PC-9 (cell line): ENCODE results near the gene TGFB2.

Experiments used
- CTCF ChIP-seq: fragments of 200-600 bp; sonication (generic); conservative IDR thresholded peaks from 2 replicates; pipeline ENCODE4 v1.6.1; 2017; ENCODE audit warnings: mixed run types, antibody characterized with exemption, mild to moderate bottlenecking, moderate library complexity
- EZH2 ChIP-seq: fragments of 200-600 bp; sonication (generic); IDR thresholded peaks from 2 replicates; pipeline ENCODE4 v1.8.0; 2017; ENCODE audit warnings: antibody characterized with exemption, low read depth

GRCh38 chr1:218305472-218306064 lies 39.6 kb upstream of the TGFB2 start:
- TF ChIP-seq CTCF (no peak), EZH2 (no peak)
